Memory B cell (primary cell): ENCODE results near the gene GALNT4.

Experiments used
- ATAC-seq: fragments of 150-1000 bp; cut with Tn5 transposase; 2 replicates; pipeline ENCODE4 v1.10.0; 2021; ENCODE audit warnings: low read depth, mild to moderate bottlenecking, moderate library complexity
- DNase-seq, 2 donors: peaks; one replicate each; pipeline ENCODE4 v3.0.0; 2022; ENCODE audit warnings: low spot score in 2 of 2
- H3K27ac Mint-ChIP-seq: one replicate; pipeline ENCODE4 v1.8.0; 2022; ENCODE audit warnings: mild to moderate bottlenecking, moderate library complexity, mixed read lengths
- H3K27me3 Mint-ChIP-seq: one replicate; pipeline ENCODE4 v1.8.0; 2022; ENCODE audit warnings: mixed read lengths
- H3K36me3 Mint-ChIP-seq: one replicate; pipeline ENCODE4 v1.8.0; 2022; ENCODE audit warnings: mild to moderate bottlenecking, mixed read lengths
- H3K4me1 Mint-ChIP-seq: one replicate; pipeline ENCODE4 v1.8.0; 2022; ENCODE audit warnings: mixed read lengths
- H3K4me3 Mint-ChIP-seq: one replicate; pipeline ENCODE4 v1.8.0; 2022; ENCODE audit warnings: mild to moderate bottlenecking, moderate library complexity, mixed read lengths
- H3K9me3 Mint-ChIP-seq: one replicate; pipeline ENCODE4 v1.8.0; 2022; ENCODE audit warnings: mixed read lengths

Gene GALNT4

DNA sequence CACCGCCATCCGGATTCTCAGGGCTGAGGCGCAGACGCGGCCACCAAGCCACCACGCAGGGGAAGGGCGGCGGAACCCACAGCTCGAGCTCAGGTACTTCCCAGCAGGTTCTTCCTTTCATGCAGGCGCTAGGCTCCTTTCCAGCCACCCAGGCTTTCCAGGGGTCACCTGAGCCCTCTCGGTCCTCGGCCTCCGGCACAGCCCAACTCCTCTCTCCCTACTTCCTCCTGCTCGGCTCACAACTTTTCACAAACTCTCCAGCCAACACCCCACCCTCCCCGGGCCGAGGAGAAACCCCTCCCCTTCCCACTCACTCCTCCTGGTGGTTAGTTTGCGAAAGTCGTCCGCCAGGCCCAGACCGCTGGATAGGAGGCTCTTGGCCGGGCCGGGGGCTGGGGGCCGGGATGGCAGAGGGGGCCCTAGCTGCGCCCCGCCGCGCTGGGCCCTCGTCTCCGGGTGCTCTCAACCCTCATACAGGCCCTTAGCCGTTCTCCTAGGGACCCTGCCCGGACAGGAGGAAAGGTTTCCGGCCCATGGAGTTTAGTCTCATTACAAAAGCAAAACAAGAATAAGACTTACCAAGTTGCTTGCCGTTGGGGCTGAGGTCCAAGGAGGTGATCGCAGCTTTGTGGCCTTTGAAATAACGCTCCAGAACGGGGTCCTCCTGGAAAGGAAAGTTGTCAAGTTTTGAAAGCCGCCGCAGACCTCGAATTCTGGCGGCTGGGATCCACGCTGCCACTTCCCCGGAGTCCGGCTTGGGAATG lies at the start of gene GALNT4:
GALNT4 (minus strand) TSS at position 256 of the 764 bp plus-strand sequence; CDS start at position 9, 247 bp downstream.
- Mint-ChIP-seq H3K36me3 (peaks cover 9% of the 10 kb centered on the region), H3K4me3 (peak within 1 kb of the TSS; percentile 89), H3K9me3 (no peaks in the 10 kb centered on the region), H3K27ac (peak within 1 kb of the TSS; percentile 94), H3K4me1 (peaks cover 26% of the 10 kb centered on the region), H3K27me3 (no peaks in the 10 kb centered on the region)
- peak; percentile 70 for ATAC-seq
- peak; percentile 77 to 84 for DNase-seq

DNA sequence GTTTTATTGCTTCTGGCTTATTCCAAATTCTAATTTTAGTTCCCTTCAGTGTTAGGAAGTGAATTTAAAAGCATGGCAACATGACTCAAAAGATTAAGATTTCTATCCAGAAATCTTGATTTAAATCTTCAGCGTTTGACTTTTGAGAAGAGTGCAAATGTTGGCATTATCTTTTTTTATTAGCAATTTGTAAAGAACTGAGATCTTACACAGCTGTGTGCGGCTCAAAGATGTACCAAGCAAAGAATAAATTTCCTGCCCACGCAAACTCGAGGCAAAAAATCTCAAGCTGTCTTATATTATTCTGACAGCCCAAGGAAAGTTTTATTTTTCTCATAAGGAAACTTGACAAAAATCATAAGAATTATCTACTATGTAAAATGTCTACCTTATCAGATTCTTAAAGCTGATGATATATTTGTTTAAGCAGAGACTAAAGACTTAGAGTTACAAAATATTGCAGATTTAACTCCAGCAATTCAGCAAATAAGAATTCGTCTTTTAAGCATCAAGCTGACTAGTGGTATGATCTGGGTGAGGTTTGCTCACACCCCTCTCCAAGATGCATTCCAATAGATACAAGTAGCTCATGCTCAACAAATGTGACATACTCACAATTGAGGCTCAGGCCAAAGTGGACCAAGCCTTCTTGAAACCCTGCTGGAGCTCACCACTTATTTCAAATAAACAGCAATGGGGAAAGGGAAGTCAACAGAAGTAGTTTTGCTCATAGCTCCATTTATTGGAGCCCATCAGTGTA lies 48.6 kb upstream of the GALNT4 start:
- Mint-ChIP-seq H3K36me3 (peaks cover 2% of the 10 kb centered on the region), H3K4me1 (peaks cover 13% of the 10 kb centered on the region), H3K27me3 (no peaks in the 10 kb centered on the region), H3K9me3 (no peaks in the 10 kb centered on the region), H3K4me3 (no peak overlapping the region), H3K27ac (no peak overlapping the region)
- DNase-seq (no peak), ATAC-seq (no peak)

DNA sequence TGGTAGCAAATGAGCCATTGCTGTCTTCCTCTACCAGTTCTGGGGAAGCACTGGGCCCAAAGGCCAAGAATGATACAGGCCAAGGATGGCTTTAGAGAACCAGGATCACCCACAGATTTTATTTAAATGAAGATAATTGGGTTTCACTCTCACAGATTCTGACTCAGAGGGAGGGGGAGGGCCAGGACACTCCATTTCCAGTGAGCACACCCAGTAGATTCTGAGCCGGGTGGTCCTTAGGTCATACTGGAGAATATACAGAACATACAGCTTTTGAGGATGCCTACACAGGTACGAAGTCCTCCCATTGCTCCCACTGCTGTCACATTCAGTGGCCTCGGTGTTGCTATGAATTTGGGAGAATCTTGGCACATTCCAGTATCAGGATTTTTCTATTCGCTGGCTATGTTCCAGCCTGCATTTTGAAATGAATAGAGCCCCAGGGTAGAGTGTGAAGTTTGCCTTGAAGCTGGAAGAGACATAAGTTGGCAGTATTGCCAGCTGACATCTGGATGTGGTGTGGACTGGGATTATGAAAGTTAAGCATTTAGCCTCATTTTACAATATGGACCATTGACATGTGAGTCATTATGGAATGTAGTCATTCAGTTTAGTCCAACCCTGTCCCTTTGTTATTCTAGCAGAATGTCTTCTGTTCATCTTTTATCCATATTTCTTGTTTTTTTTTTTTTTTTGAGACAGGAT lies 47.0 kb upstream of the GALNT4 start:
- Mint-ChIP-seq H3K27ac (no peak overlapping the region), H3K4me3 (no peak overlapping the region), H3K4me1 (peaks cover 9% of the 10 kb centered on the region), H3K9me3 (no peaks in the 10 kb centered on the region), H3K36me3 (peaks cover 2% of the 10 kb centered on the region), H3K27me3 (no peaks in the 10 kb centered on the region)
- DNase-seq (no peak), ATAC-seq (no peak)

DNA sequence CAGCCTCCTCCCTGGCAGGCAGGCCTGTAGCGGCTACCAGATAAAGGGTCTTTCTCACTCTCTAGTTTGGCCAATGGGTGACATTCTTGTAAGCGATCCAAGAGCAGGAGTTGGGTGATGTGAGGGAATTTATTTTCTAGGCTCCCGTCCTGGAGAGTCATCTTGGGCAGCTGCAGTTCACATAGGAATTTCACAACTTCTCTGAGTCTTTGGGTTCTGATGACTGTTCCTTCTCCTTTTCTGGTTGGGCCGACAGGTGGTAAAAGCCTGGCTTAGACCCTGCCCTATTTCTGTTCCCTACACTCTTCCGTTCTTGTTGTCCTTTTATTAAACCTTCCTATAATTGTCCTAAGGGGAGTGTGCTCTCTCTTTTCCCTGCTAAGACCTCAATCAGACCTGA lies 43.9 kb upstream of the GALNT4 start:
- Mint-ChIP-seq H3K36me3 (peaks cover 2% of the 10 kb centered on the region), H3K9me3 (no peaks in the 10 kb centered on the region), H3K27me3 (no peaks in the 10 kb centered on the region), H3K4me3 (no peak overlapping the region), H3K4me1 (no peaks in the 10 kb centered on the region), H3K27ac (no peak overlapping the region)
- no peak for DNase-seq
- no peak for ATAC-seq

DNA sequence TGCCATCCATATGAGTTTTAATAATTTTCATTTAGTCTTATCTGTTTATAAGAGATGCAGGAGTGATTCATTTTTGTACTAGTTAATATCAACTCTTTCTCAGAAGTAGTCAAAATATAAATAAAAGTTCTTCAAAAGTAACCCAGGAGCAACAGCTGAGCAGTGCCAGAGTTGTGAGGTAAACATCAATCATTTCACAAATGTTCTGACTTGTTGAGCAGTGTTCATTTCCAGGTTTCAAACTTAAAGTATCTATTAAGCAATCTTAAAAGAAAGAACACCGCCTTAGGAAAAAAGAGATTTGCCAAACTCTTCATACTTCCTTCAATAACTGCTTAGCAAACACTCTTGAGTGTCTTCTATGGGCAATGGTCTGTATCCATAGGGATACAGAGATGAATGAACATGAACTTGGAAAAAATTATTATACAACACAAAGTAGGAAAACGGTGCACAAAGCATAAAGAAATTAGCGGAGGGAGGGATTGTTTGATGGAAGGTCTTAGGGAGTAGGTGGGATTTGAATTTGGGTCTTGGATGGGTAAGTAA lies 43.2 kb upstream of the GALNT4 start:
- Mint-ChIP-seq H3K4me1 (no peaks in the 10 kb centered on the region), H3K27ac (no peak overlapping the region), H3K36me3 (peaks cover 5% of the 10 kb centered on the region), H3K4me3 (no peak overlapping the region), H3K27me3 (peaks cover 2% of the 10 kb centered on the region), H3K9me3 (no peaks in the 10 kb centered on the region)
- DNase-seq = no peak
- no peak for ATAC-seq

DNA sequence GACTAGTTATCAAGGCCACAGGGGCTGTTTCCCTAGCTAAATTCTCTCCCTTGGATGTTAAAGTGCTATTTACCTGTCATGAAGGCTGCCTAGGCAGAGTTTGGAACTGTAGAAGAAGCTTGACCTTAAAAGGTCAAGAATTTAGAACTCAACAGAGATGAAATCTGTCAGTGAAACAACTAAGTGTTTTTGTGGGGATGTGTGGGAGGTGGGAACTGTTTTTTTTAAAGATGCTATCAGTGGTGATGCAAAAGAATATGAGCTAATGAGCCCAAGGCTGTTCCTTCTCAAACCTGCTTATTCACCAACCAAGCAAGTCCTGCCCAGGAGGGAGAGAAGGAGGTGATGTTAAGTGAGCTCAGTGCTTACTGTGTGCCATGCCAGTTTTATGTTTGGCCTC lies 42.0 kb upstream of the GALNT4 start:
- H3K27ac Mint-ChIP-seq = no peak overlapping the region
- no peak overlapping the region for H3K4me3 Mint-ChIP-seq
- no peaks in the 10 kb centered on the region for H3K4me1 Mint-ChIP-seq
- no peaks in the 10 kb centered on the region for H3K9me3 Mint-ChIP-seq
- H3K27me3 Mint-ChIP-seq = peaks cover 3% of the 10 kb centered on the region
- no peak for ATAC-seq
- DNase-seq = no peak
- H3K36me3 Mint-ChIP-seq = peaks cover 6% of the 10 kb centered on the region

DNA sequence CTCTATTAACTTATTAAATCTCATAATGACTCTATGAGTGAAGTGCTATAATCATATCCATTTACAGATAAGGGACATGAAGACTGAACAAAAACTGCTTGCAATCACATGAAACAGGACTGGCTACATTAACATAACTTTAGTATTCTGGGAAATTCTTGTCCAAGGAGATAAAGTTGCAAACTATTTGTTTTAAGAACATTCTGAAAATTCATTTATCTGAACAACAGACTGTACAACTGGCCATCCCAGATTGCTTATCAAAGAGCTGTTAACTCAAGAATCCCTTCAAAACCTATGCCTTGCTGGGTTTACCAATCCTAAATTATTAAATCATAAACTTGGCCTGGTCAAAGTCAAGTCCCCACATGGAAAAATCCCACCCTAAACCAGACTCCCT lies 40.4 kb upstream of the GALNT4 start:
- Mint-ChIP-seq H3K27ac (no peak overlapping the region), H3K4me3 (no peak overlapping the region), H3K4me1 (no peaks in the 10 kb centered on the region), H3K9me3 (no peaks in the 10 kb centered on the region), H3K27me3 (peaks cover 3% of the 10 kb centered on the region), H3K36me3 (peaks cover 6% of the 10 kb centered on the region)
- no peak for DNase-seq
- no peak for ATAC-seq

DNA sequence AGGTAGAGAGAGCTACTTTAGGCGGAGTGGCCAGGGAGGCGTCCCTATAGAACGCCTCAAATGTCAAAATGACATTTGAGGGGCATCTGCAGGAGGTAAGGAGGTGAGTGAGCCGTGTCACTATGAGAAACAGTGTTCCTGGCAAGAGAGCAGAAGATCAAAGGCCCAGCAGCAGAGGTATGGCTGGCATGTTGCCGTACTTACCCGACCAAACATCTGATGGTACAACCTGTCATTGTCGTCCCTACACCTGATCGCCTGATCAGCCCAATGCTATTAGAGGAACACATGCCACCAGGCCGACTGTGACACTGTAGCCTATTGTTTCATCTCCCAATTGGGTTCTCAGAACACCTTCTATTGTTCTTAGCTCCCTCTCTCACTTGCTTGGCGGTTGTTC lies 35.2 kb upstream of the GALNT4 start:
- H3K9me3 Mint-ChIP-seq = peaks cover 2% of the 10 kb centered on the region
- no peak overlapping the region for H3K27ac Mint-ChIP-seq
- H3K4me1 Mint-ChIP-seq = no peaks in the 10 kb centered on the region
- no peak for ATAC-seq
- peaks cover 3% of the 10 kb centered on the region for H3K27me3 Mint-ChIP-seq
- H3K4me3 Mint-ChIP-seq = no peak overlapping the region
- H3K36me3 Mint-ChIP-seq = peaks cover 4% of the 10 kb centered on the region
- no peak for DNase-seq

DNA sequence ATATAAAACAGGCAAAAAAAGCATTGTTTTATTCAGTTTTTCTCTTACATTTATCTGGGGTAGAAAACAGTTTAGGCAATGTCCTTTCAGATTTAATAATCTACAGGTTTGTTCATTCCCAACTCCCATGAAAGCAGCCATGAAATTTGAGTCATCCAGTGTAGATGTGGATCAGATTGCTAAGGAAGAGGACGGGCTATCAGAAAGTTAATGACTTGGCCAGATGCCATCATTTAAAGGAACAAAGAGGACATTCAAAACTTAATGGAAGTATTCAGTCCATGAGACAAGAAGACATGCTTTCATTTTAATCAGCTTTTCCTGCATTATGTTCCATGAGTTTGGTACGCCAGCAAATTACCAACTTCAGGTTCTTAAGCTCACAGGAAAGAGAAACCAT lies 32.4 kb upstream of the GALNT4 start:
- no peak overlapping the region for H3K4me3 Mint-ChIP-seq
- ATAC-seq = no peak

DNA sequence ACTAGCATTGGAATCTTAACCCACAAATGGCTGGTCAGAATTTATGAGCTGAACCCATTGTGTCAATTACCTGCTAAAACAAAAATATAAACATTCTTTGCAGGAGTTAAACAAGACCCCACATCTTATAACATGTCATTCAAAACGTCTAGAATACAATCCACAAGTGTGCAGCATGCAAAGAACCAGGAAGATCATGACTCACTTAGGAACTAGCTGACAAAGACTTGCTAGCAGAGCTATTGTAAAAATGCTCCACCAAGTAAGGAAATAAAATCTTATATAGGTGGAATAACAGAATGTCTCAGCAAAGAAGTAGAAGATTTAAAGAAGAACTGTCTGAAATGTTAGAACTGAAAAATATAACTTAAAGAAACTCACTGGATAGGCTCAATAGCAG lies 27.8 kb upstream of the GALNT4 start:
- DNase-seq (no peak), ATAC-seq (no peak)
- peaks cover 2% of the 10 kb centered on the region for H3K36me3 Mint-ChIP-seq
- H3K9me3 Mint-ChIP-seq = peaks cover 6% of the 10 kb centered on the region
- H3K4me3 Mint-ChIP-seq = no peak overlapping the region
- no peak overlapping the region for H3K27ac Mint-ChIP-seq
- no peaks in the 10 kb centered on the region for H3K27me3 Mint-ChIP-seq
- no peaks in the 10 kb centered on the region for H3K4me1 Mint-ChIP-seq

More for the DNA sequence above, 32.4 kb upstream of the GALNT4 start:
- Mint-ChIP-seq H3K27me3 (no peaks in the 10 kb centered on the region), H3K36me3 (peaks cover 2% of the 10 kb centered on the region), H3K27ac (no peak overlapping the region), H3K9me3 (peaks cover 6% of the 10 kb centered on the region), H3K4me1 (no peaks in the 10 kb centered on the region)
- no peak for DNase-seq

DNA sequence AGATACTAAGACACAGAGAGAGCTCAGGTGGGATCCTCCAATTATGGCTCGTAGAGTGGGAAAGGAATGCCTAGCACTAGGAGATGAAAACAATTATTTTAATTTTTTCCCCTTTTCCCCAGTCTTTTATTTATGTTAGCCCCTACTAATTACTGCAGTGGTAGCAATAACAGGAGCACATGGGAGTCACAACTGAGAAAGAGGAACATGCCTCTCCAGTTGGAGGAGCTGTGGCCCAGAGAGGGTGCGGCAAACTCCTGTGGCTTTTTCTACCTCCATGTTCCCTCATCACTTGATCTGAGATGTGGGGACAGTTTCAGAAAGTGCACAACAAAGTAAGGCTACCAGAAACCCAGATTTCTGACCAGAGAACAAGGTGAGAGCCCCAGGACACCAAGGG lies 27.2 kb upstream of the GALNT4 start:
- no peaks in the 10 kb centered on the region for H3K27me3 Mint-ChIP-seq
- DNase-seq = no peak
- H3K9me3 Mint-ChIP-seq = peaks cover 6% of the 10 kb centered on the region
- no peak overlapping the region for H3K27ac Mint-ChIP-seq
- no peak for ATAC-seq
- H3K36me3 Mint-ChIP-seq = peaks cover 2% of the 10 kb centered on the region
- no peak overlapping the region for H3K4me3 Mint-ChIP-seq
- H3K4me1 Mint-ChIP-seq = no peaks in the 10 kb centered on the region

DNA sequence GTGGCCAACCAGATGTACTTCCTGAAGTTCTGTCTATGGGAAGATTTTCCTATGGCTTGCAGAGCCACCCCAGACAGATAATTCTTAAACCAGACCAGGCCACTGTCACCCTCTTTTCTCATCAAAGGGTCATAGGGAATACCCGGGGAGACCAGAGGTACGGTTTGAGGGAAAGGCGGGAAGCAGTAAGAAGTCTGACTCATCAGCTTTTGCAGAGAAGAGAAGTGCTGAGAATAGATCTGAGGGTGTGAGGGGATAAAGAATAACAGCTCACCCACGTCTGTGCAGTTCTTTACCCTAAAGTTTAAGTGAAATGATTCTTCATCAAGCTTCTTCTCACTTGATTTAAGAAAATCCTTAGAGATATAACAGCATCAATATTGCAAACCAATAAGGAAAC lies 22.5 kb upstream of the GALNT4 start:
- ATAC-seq (no peak), DNase-seq (no peak)
- peaks cover 11% of the 10 kb centered on the region for H3K4me1 Mint-ChIP-seq
- no peaks in the 10 kb centered on the region for H3K27me3 Mint-ChIP-seq
- H3K36me3 Mint-ChIP-seq = no peaks in the 10 kb centered on the region
- no peak overlapping the region for H3K27ac Mint-ChIP-seq
- no peak overlapping the region for H3K4me3 Mint-ChIP-seq
- H3K9me3 Mint-ChIP-seq = no peaks in the 10 kb centered on the region

DNA sequence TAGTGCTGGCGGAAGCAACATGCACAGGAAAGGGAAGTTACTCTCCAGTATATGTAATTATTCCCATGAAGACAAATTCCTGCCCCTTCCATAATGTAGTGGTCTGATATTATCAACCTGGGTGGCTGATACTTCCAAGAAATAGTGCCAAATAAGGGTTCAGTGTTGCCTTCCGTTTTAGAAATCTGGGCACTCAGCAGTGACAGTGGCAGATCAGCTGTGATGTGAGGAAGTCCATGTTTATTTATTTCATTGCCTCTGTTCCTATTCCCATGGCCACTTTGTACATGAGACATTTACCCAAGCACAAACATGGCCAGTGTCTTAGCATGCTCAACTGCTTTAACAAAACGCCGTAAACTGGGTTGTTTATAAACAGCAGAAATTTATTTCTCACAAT lies 21.6 kb upstream of the GALNT4 start:
- DNase-seq = no peak
- Mint-ChIP-seq H3K27ac (no peak overlapping the region), H3K4me1 (peaks cover 13% of the 10 kb centered on the region), H3K36me3 (no peaks in the 10 kb centered on the region), H3K9me3 (no peaks in the 10 kb centered on the region), H3K4me3 (no peak overlapping the region), H3K27me3 (no peaks in the 10 kb centered on the region)
- ATAC-seq = no peak

DNA sequence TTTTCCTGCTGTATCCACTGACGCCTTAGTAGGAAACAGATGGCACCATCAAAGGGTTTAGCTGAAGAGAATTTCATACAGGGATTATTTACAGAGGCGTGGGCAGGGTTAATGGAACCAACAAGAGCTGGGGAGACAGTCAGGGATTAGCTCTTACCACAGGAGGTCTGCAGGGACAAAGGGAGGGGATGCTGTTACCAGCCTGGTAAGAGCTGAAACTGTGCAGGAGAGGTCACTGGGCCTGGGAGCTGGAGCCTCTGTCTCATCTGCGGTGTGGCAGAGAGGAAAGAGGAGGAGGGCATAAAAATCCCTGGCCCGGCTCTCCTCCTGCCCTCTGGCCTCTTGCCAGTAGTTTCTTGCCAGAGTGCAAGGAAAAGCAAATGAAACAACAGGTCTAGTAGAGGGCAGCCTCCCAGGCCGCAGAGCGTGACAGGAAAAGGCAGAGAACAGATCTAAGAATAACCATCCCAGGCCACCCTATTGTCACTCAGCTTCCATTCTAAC lies 20.1 kb upstream of the GALNT4 start:
- H3K27me3 Mint-ChIP-seq = no peaks in the 10 kb centered on the region
- no peaks in the 10 kb centered on the region for H3K36me3 Mint-ChIP-seq
- DNase-seq (no peak), ATAC-seq (no peak)
- no peaks in the 10 kb centered on the region for H3K9me3 Mint-ChIP-seq
- peaks cover 13% of the 10 kb centered on the region for H3K4me1 Mint-ChIP-seq
- H3K27ac Mint-ChIP-seq = no peak overlapping the region
- H3K4me3 Mint-ChIP-seq = no peak overlapping the region
